ENCODE results near the gene OR6S1. TPM values are rescaled to one million over a fixed set of nuclear protein-coding genes. Genes with fewer than 3 reads are reported as not detected.
"Not testable (repeated sequence)": the region's sequence is repeated elsewhere in the genome, so short reads cannot be mapped to it uniquely, and the experiment has no call there.

OR6S1 gene
- total and polyA plus RNA-seq, 5 experiments from 2014 or later, result not detected

- H3K27ac Mint-ChIP-seq, DNase-seq, POLR2A ChIA-PET, H3K27me3 Mint-ChIP-seq, ATAC-seq, H3K4me3 Mint-ChIP-seq, H3K36me3 Mint-ChIP-seq, H3K9me3 Mint-ChIP-seq: not testable (repeated sequence)
- peaks cover 27 to 41% (median 35%) of the 10 kb centered on the region in 4 donors for H3K4me1 Mint-ChIP-seq
Measured at GRCh38 chr14:20666400-20666961, 25.0 kb upstream of the OR6S1 start.

DNA sequence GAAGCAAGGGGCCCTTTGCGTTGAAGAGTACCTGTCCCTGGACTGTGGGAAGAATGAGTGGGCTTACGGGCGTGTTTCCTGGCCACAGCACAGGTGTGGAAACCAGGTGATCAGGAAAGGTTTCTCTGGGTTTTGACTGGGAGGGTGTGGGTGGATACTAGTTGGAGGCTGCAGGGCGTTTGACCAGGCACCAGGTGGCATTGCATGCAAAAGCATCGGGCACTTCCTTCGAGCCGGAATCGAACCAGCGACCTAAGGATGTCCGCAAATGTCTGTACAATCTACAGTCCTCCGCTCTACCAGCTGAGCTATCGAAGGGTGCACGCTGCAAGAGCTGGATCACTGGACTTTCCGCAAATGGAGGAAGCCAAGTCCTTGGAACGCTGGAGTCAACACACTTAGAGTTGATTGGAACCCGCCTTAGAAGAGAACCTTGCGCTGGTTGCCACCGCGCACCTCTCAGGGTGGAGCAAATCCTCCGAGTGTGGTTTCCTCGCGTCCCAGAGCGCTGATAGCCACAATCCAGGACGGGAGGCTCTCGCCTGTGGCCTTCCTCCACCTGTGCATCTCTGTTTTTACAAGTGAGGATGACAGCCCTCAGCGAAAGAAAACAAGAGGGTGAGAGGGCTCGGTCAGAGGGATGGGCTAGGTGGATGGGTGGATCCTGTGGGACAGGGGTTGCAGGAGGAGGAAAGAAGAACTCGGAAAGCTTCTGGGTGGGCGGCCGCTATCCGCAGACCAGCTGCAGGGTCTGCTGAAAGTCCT lies 21.7 kb upstream of the OR6S1 start:
- POLR2A ChIA-PET, result interaction anchor here (0.7 to 1.0 kb wide), 3 partner anchors 19 to 22 kb away, joined by 3 to 4 read pairs (median 4); no protein-coding TSS in a partner anchor
- DNase-seq, result peak; percentile 48 to 84 (median 69)
- Mint-ChIP-seq H3K9me3 (no peaks in the 10 kb centered on the region), H3K27ac (peak overlapping the region in 4 of 10 donors; percentile 28 to 89 (median 68)), H3K36me3 (no peaks in the 10 kb centered on the region), H3K4me3 (peak overlapping the region; percentile 60 to 86 (median 79)), H3K4me1 (peaks cover 25 to 33% (median 29%) of the 10 kb centered on the region in 4 donors), H3K27me3 (peaks cover 0 to 32% (median 15%) of the 10 kb centered on the region in 5 donors)
- peak; percentile 89 to 92 for ATAC-seq

DNA sequence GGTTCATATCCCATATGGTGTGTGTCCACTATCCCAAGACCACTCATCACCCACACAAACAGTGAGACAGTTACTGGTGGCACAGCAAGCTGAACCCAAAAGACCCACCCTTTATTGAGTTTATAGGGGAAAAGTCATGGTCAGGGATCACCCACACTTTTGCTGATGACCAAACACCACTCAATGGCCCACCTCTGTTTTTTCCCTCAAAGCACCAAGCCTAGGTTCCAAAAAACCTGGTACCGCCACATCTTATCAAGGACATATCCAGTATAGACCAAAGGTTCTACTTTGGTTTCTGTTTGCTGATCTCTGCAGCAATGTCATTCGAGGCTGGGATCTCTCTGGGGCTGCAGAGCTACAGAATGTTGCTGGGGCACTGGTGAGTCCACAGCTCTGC lies 19.7 kb upstream of the OR6S1 start:
- Mint-ChIP-seq H3K36me3 (no peaks in the 10 kb centered on the region), H3K27ac (peak overlapping the region in 2 of 10 donors; percentile 29 to 72), H3K4me1 (peaks cover 20 to 38% (median 31%) of the 10 kb centered on the region in 4 donors), H3K9me3 (no peaks in the 10 kb centered on the region), H3K4me3 (no peak overlapping the region), H3K27me3 (peaks cover 15 to 51% (median 25%) of the 10 kb centered on the region in 5 donors)
- POLR2A ChIA-PET, result interaction anchor here (0.8 kb wide), 1 partner anchor 30 kb away, joined by 4 read pairs; no protein-coding TSS in a partner anchor
- DNase-seq (no peak), ATAC-seq (no peak)

- ATAC-seq (no peak), DNase-seq (no peak)
- Mint-ChIP-seq H3K36me3 (no peaks in the 10 kb centered on the region), H3K4me1 (peaks cover 20 to 38% (median 32%) of the 10 kb centered on the region in 4 donors), H3K27me3 (peaks cover 27 to 64% (median 36%) of the 10 kb centered on the region in 5 donors), H3K4me3 (no peak overlapping the region), H3K27ac (peak overlapping the region in 1 of 10 donors; percentile 16), H3K9me3 (no peaks in the 10 kb centered on the region)
- POLR2A ChIA-PET, result no interaction called here
Measured at GRCh38 chr14:20659813-20660395, 18.4 kb upstream of the OR6S1 start.

DNA sequence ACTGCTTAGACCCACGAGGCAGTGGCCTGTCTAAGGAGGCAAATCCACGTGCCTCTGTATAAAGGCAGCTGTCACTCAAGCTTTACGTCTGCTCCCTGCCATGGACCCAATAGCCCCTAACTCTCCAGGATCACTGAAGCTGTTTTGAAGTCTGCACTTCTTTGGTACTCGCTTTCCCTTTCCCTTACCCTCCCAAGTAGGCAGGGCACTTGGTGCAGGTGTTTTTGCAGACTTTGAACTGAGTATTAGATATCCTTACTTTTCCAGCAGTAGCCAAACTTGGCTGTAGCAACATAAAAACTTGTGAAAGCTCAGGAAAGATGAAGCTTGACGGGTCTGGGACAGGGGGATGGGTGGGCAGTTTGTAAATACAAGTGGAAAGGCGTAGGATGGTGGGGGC lies 17.8 kb upstream of the OR6S1 start:
- Mint-ChIP-seq H3K27ac (no peak overlapping the region), H3K4me3 (no peak overlapping the region), H3K9me3 (no peaks in the 10 kb centered on the region), H3K4me1 (peaks cover 21 to 40% (median 33%) of the 10 kb centered on the region in 4 donors), H3K36me3 (no peaks in the 10 kb centered on the region), H3K27me3 (peaks cover 30 to 70% (median 40%) of the 10 kb centered on the region in 5 donors)
- no peak for ATAC-seq
- POLR2A ChIA-PET, result no interaction called here
- no peak for DNase-seq

GRCh38 chr14:20658246-20658645 lies 16.8 kb upstream of the OR6S1 start:
- DNase-seq, result no peak
- POLR2A ChIA-PET, result interaction anchor here (1.1 to 1.6 kb wide), 2 partner anchors 24 to 25 kb away, joined by 3 to 5 read pairs; no protein-coding TSS in a partner anchor
- no peak for ATAC-seq
- Mint-ChIP-seq H3K9me3 (no peaks in the 10 kb centered on the region), H3K36me3 (no peaks in the 10 kb centered on the region), H3K27me3 (peaks cover 33 to 76% (median 45%) of the 10 kb centered on the region in 5 donors), H3K27ac (no peak overlapping the region), H3K4me1 (peaks cover 22 to 42% (median 33%) of the 10 kb centered on the region in 4 donors), H3K4me3 (no peak overlapping the region)

DNA sequence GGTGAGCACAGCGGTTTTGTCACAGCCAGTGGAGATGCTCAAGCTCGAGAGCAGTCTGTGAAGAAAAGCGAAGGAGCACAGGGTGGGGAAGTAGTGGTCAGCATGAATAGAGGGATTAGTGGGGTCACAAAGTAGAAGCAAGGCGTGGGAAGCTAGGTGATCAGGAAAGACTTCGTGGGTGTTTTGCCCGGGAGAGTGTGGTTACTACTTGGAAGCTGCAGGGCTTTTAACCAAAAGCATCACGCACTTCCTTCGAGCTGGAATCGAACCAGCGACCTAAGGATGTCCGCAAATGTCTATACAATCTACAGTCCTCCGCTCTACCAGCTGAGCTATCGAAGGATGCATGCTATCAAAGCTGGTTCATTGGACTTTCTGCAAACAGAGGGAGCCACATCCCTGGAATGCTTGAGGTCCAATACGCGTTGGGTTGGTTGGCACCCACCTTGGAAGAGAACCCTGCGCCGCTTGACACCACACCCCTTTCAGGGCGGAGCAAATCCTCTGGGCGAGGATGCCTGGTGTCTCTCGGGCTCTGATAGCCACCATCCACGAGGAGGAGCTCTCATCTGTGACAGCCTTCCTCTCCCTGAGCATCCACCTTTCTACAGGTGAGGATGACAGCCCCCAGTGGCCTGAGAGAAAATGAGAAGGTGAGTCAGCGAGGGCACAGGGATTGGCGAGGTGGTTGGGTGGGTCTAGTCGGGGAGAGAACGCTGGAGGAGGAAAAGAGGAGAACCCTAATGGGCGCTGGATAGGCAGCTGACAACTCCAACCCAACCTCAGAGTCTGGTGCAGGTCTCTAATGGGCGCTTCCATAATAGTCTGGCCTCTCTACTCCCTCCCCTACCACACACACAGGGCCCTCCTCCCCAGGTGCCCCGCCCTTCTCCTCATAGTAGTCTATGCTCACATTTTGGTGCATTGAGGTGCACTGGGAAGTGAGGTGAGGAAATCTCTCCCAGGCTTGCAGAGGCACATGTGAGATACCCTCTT lies 16.0 kb upstream of the OR6S1 start:
- peaks cover 22 to 42% (median 33%) of the 10 kb centered on the region in 4 donors for H3K4me1 Mint-ChIP-seq
- peak overlapping the region in 1 of 10 donors; percentile 2 for H3K4me3 Mint-ChIP-seq
- DNase-seq (no peak), ATAC-seq (peak; percentile 63 to 68)
- no peaks in the 10 kb centered on the region for H3K9me3 Mint-ChIP-seq
- H3K27me3 Mint-ChIP-seq, result peaks cover 37 to 79% (median 50%) of the 10 kb centered on the region in 5 donors
- POLR2A ChIA-PET, result interaction anchor here (1.1 to 1.6 kb wide), 2 partner anchors 24 to 26 kb away, joined by 3 to 5 read pairs; no protein-coding TSS in a partner anchor
- no peaks in the 10 kb centered on the region for H3K36me3 Mint-ChIP-seq
- H3K27ac Mint-ChIP-seq, result peak overlapping the region in 4 of 10 donors; percentile 6 to 29 (median 17)

DNA sequence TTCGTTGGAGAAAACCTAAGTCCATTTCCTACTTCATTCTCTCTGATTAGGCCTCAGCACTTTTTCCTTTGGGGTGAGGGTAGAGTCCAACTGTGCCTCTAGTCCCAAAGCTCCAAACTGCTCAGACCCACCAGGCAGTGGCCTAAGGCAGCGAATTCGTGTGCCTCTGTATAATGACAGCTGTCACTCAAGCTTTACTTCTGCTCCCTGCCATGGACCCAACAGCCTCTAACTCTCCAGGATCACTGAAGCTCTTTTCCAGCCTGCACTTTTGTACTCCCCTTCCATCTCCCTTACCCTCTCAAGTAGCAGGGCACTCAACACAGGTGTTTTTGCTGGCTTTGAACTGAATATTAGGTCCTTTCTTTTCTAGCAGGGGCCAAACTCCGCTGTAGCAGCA lies 14.8 kb upstream of the OR6S1 start:
- POLR2A ChIA-PET, result no interaction called here
- H3K36me3 Mint-ChIP-seq, result no peaks in the 10 kb centered on the region
- no peak for DNase-seq
- H3K4me1 Mint-ChIP-seq, result peaks cover 21 to 37% (median 24%) of the 10 kb centered on the region in 4 donors
- no peak for ATAC-seq
- H3K9me3 Mint-ChIP-seq, result no peaks in the 10 kb centered on the region
- H3K4me3 Mint-ChIP-seq, result peak overlapping the region in 1 of 10 donors; percentile 4
- peak overlapping the region in 1 of 10 donors; percentile 35 for H3K27ac Mint-ChIP-seq
- H3K27me3 Mint-ChIP-seq, result peaks cover 45 to 91% (median 58%) of the 10 kb centered on the region in 5 donors

DNA sequence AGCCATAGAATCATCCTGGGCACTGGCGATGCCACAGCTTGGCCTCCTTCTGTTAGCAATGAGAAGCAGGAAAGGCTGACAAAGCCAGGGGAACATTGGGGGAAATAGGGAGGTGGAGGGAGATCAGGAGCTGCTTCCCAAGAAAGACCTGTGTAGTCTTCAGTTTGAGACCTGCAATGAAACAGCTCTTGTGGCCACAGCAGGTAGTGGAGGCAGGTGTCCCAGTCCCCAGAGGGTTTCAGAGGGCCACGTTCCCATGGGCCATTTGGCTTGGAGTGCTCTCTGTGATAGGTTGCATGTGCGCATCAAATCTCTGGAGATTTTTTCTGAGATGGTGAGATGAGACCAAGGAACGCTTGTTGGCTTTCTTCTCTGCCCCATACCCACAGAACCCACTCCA lies 14.4 kb upstream of the OR6S1 start:
- DNase-seq (no peak), ATAC-seq (no peak)
- no peak overlapping the region for H3K4me3 Mint-ChIP-seq
- no peaks in the 10 kb centered on the region for H3K9me3 Mint-ChIP-seq
- H3K27ac Mint-ChIP-seq, result no peak overlapping the region
- H3K36me3 Mint-ChIP-seq, result no peaks in the 10 kb centered on the region
- peaks cover 21 to 37% (median 24%) of the 10 kb centered on the region in 4 donors for H3K4me1 Mint-ChIP-seq
- peaks cover 47 to 93% (median 58%) of the 10 kb centered on the region in 5 donors for H3K27me3 Mint-ChIP-seq
- POLR2A ChIA-PET, result no interaction called here

DNA sequence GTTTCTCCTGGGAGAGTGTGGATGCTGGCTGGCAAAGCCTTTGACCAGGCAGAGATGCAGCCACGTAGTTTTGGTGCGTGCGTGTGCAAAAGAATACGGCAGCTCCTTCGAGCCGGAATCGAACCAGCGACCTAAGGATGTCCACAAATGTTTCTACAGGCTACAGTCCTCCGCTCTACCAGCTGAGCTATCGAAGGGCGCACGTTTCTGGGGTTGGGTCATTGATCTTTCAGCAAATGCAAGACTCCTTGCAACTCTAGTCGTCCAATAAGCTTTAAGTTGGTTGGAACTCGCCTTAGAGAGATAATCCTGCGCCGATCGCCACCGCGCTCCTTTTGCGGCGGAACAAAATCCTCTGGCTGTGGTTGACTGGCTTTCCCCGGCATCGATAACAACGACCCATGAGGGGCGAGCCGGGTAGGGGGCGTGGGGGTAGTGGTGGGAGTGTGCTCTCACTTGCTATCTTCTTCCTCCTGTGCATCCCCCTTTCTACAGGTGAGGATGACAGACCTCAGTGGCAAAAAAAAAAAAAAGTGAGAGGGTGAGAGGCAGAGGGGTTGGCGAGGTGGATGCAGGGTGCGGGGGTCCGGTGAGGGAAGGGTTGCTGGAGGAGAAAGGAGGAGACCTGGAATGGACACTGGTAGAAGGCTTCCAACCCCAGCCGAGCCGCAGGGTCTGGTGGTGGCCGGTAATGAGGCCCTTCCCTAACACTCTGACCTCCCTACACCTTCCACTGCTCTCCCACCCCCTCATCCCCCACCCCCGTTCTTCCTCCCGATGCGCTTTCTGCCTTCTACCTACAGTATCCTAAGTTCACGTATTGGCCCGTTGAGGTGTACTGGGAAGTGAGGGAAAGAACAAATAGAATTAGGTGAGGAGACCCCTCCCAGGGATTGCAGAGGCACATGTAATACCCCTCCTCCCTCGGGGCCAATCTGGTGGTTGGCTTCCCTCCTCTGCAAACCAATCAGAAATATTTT lies 11.8 kb upstream of the OR6S1 start:
- peaks cover 52 to 84% (median 57%) of the 10 kb centered on the region in 5 donors for H3K27me3 Mint-ChIP-seq
- POLR2A ChIA-PET, result interaction anchor here (0.5 kb wide), 1 partner anchor 310 kb away, joined by 3 read pairs; no protein-coding TSS in a partner anchor
- peak in 4 of 10 donors; percentile 18 to 52 (median 33) for DNase-seq
- no peaks in the 10 kb centered on the region for H3K9me3 Mint-ChIP-seq
- H3K36me3 Mint-ChIP-seq, result no peaks in the 10 kb centered on the region
- peaks cover 20 to 37% (median 24%) of the 10 kb centered on the region in 4 donors for H3K4me1 Mint-ChIP-seq
- peak overlapping the region in 1 of 10 donors; percentile 0 for H3K27ac Mint-ChIP-seq
- ATAC-seq, result peak; percentile 53 to 79
- peak overlapping the region; percentile 36 to 72 (median 63) for H3K4me3 Mint-ChIP-seq

DNA sequence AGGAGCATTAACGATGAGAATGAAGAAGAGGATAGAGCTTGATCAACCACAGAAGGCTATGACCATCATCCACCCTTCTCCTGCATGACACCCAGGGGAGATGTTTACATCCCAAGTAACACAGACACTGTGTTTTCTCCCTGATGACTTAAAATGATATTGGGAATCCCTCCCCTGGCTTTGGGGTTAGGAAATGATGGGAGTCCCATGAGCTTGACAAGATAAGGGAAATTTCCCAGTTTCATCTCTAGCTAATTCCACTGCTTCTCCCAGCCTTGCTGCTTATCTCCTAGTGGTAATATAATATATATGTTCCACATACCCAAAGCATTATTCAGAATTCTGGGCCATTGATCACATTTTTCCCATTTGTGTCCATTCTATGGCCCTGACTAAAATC lies 4.0 kb upstream of the OR6S1 start:
- H3K27me3 Mint-ChIP-seq, result peaks cover 13 to 40% (median 30%) of the 10 kb centered on the region in 5 donors
- ATAC-seq (no peak), DNase-seq (no peak)
- no peaks in the 10 kb centered on the region for H3K9me3 Mint-ChIP-seq
- H3K27ac Mint-ChIP-seq, result peak overlapping the region in 1 of 10 donors; percentile 46
- H3K4me3 Mint-ChIP-seq, result no peak overlapping the region
- POLR2A ChIA-PET, result no interaction called here
- no peaks in the 10 kb centered on the region for H3K36me3 Mint-ChIP-seq
- H3K4me1 Mint-ChIP-seq, result no peaks in the 10 kb centered on the region

Measured in naive thymus-derived CD8-positive, alpha-beta T cell (primary cell).